Keratinocyte (primary cell): Measurements from ENCODE around the gene TUBB6. TPM values are rescaled to one million over a fixed set of nuclear protein-coding genes. Genes with fewer than 3 reads are reported as not detected.

ENCODE experiments used
- DNase-seq: peaks from one replicate; pipeline ENCODE4 v3.0.0-alpha.2; 2011; ENCODE audit warnings: low read depth, missing footprints, low spot score
- FAIRE-seq: peaks from 2 replicates; lab custom pipeline; 2011; peaks lifted over from hg19 to GRCh38; lab: Jason Lieb, UNC
- H2AFZ ChIP-seq: 2 replicates; pipeline ENCODE4 v1.6.0; 2012; ENCODE audit warnings: low read length, control low read depth, inconsistent platforms; ENCODE audit not compliant: control insufficient read depth
- H3K27ac ChIP-seq: 2 replicates; pipeline ENCODE4 v1.5.1; 2011; ENCODE audit warnings: low read length; ENCODE audit not compliant: control insufficient read depth, insufficient read depth
- H3K27me3 ChIP-seq: 3 replicates; pipeline ENCODE4 v1.6.0; 2011; ENCODE audit warnings: low read length; ENCODE audit not compliant: control insufficient read depth, insufficient read depth; ENCODE audit errors: extremely low read depth
- H3K36me3 ChIP-seq, 2 experiments: 2 replicates in 1 of 2; 3 replicates in 1 of 2; pipeline ENCODE4 v1.5.1; 2011; ENCODE audit warnings: low read length in 2 of 2, mild to moderate bottlenecking in 1 of 2; ENCODE audit not compliant: control insufficient read depth in 2 of 2, insufficient read depth in 2 of 2; ENCODE audit errors: extremely low read depth in 1 of 2
- H3K4me1 ChIP-seq: 3 replicates; pipeline ENCODE4 v1.5.1; 2011; ENCODE audit warnings: low read length; ENCODE audit not compliant: control insufficient read depth, insufficient read depth; ENCODE audit errors: extremely low read depth
- H3K4me2 ChIP-seq: 3 replicates; pipeline ENCODE4 v1.6.0; 2011; ENCODE audit warnings: low read depth, low read length; ENCODE audit not compliant: control insufficient read depth, insufficient read depth; ENCODE audit errors: extremely low read depth
- H3K4me3 ChIP-seq, 3 experiments: fragments of 200-600 bp in 1 of 3; sonication (generic) in 1 of 3; 2 replicates in 2 of 3; 3 replicates in 1 of 3; pipeline ENCODE4 v1.5.1; 2011 to 2016; ENCODE audit warnings: low read length in 3 of 3, mild to moderate bottlenecking in 3 of 3, control low read depth in 2 of 3, inconsistent platforms in 1 of 3, low read depth in 1 of 3, mixed read lengths in 1 of 3, mixed run types in 1 of 3, moderate library complexity in 1 of 3; ENCODE audit not compliant: control insufficient read depth in 2 of 3, insufficient read depth in 2 of 3; ENCODE audit errors: extremely low read depth in 1 of 3
- H3K79me2 ChIP-seq: 2 replicates; pipeline ENCODE4 v1.6.0; 2012; ENCODE audit warnings: low read length; ENCODE audit not compliant: control insufficient read depth, insufficient read depth
- H3K9ac ChIP-seq: 3 replicates; pipeline ENCODE4 v1.6.0; 2011; ENCODE audit warnings: low read length; ENCODE audit not compliant: control insufficient read depth, insufficient read depth; ENCODE audit errors: extremely low read depth
- H3K9me1 ChIP-seq: 3 replicates; pipeline ENCODE4 v1.6.0; 2011; ENCODE audit warnings: low read length; ENCODE audit not compliant: control insufficient read depth, insufficient read depth; ENCODE audit errors: extremely low read depth
- H3K9me3 ChIP-seq: 2 replicates; pipeline ENCODE4 v1.5.1; 2012; ENCODE audit warnings: low read depth, low read length; ENCODE audit not compliant: control insufficient read depth
- H4K20me1 ChIP-seq: 3 replicates; pipeline ENCODE4 v1.6.0; 2011; ENCODE audit warnings: low read length; ENCODE audit not compliant: control insufficient read depth, insufficient read depth; ENCODE audit errors: extremely low read depth
- EZH2 ChIP-seq: IDR thresholded peaks from one replicate; pipeline ENCODE4 v1.6.1; 2012; ENCODE audit warnings: inconsistent platforms, mild to moderate bottlenecking, low read length, moderate library complexity
- dilution Hi-C: fragments of 300-500 bp; cut with MboI; formaldehyde crosslinking; loops from one replicate; pipeline ENCODE4 v1.7.0; 2020; ENCODE audit warnings: low sequenced_read_pairs; ENCODE audit not compliant: extremely low pct_ligation_motif_present
- polyA plus RNA-seq, 5 experiments: library from polyadenylated mRNA; depleted of rRNA in 3 of 5; stranded (reverse) in 3 of 5; stranded (forward) in 1 of 5; unstranded in 1 of 5; fragments of >200 nt; gene quantifications; 1 replicate in 1 of 5; 2 replicates in 3 of 5; 3 replicates in 1 of 5; pipeline versions ENCODE4 v1.2.1 to v1.2.3, GENCODE V29; 2011 to 2012; ENCODE audit warnings: missing spikeins in 2 of 5, low read depth in 1 of 5, low replicate concordance in 1 of 5
- TF ChIP-seq, protein P1 (sequence below), 3 experiments: IDR thresholded peaks in 1 of 3; conservative IDR thresholded peaks in 1 of 3; optimal IDR thresholded peaks in 1 of 3; 2 replicates in 2 of 3; 3 replicates in 1 of 3; pipeline versions ENCODE3 to v1.5.1; 2011; ENCODE audit warnings: low read length in 3 of 3, mild to moderate bottlenecking in 3 of 3, moderate library complexity in 2 of 3, control low read depth in 1 of 3, inconsistent platforms in 1 of 3; ENCODE audit not compliant: insufficient read depth in 2 of 3; ENCODE audit errors: extremely low read depth in 1 of 3

The TUBB6 gene
- polyA plus RNA-seq, 1 donor (not counting 4 experiments of a cell fraction or from before 2014, with no cell fraction given): 479 TPM

DNA sequence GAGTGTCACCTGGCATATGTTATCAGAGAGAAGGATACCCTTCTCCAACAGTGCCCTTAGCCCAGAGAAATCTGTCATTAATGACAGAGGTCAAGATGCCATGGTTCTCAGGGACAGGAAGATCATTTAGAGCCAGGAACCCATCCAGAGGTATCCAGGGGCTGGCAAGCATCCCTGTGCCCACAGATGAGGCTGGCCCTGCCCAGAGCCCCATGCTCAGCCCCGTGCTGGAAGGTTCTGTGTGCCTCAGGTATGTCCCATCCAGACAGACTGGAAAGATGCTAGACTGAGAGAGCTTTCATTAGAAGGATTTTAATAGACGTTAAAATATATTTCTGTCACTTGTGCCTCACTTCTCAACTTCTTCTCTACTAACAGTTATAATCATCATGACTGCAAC is 8.2 kb upstream of the TUBB6 start:
- dilution Hi-C loops: no loop called here

DNA sequence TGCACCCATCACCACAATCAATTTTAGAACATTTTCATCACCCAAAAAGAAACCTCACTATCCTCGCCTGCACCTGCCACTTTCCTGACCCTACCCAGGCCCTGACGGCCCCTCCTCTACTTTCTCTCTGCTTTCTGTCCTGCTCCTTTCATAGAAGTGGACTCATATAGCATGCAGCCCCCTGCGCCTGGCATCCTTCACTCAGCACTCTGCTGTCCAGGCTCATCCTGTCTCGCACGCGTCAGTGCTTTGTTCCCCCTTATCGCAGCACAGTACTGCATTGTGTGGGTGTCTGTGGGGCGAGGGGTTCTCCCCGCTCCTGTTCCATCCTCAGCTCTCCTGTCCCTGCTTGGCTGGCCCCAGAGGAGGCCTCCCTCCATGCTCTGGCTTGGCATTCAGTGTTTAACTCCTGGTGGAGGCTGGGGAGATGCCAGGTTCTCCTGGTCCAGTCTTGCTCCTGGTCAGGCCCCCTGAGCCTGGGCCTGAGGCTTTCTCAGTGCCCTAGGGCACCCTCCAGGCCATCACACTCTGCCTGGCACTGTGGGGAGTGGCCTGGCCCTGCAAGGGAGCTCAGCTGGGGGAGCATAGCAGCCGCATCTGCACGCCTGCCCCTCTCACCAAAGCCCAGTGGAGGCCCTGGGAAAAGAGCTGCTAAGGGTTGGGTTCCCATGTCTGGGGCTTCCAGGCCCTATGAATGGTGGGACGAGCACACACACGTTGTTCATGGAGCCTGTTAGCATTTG is 6.6 kb upstream of the TUBB6 start:
- no peak for TF ChIP-seq EZH2
- TF ChIP-seq, protein P1, sequence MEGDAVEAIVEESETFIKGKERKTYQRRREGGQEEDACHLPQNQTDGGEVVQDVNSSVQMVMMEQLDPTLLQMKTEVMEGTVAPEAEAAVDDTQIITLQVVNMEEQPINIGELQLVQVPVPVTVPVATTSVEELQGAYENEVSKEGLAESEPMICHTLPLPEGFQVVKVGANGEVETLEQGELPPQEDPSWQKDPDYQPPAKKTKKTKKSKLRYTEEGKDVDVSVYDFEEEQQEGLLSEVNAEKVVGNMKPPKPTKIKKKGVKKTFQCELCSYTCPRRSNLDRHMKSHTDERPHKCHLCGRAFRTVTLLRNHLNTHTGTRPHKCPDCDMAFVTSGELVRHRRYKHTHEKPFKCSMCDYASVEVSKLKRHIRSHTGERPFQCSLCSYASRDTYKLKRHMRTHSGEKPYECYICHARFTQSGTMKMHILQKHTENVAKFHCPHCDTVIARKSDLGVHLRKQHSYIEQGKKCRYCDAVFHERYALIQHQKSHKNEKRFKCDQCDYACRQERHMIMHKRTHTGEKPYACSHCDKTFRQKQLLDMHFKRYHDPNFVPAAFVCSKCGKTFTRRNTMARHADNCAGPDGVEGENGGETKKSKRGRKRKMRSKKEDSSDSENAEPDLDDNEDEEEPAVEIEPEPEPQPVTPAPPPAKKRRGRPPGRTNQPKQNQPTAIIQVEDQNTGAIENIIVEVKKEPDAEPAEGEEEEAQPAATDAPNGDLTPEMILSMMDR (optimal IDR thresholded peaks at IDR 0.05 in 1 of 3, IDR thresholded peaks at IDR 0.05 in 1 of 3, conservative IDR thresholded peaks at IDR 0.05 in 1 of 3; ENCODE audit: extremely low read depth in 1 of 3, insufficient read depth in 2 of 3, low read length in 3 of 3): no peak
- Histone ChIP-seq H3K27me3 (no peaks in the 10 kb centered on the region), H3K27ac (no peak overlapping the region), H2AFZ (no peak overlapping the region), H3K9ac (no peak overlapping the region), H3K79me2 (no peaks in the 10 kb centered on the region), H3K36me3 (no peaks in the 10 kb centered on the region), H3K9me3 (no peaks in the 10 kb centered on the region), H3K4me1 (peaks cover 16% of the 10 kb centered on the region), H3K4me2 (no peak overlapping the region), H4K20me1 (no peaks in the 10 kb centered on the region), H3K9me1 (no peaks in the 10 kb centered on the region), H3K4me3 (no peak overlapping the region)
- FAIRE-seq (no peak), DNase-seq (no peak)
- dilution Hi-C loops: no loop called here

More for the DNA sequence above, 8.2 kb upstream of the TUBB6 start:
- H3K9ac ChIP-seq: no peak overlapping the region
- peaks cover 11% of the 10 kb centered on the region for H3K4me1 ChIP-seq
- no peaks in the 10 kb centered on the region for H3K79me2 ChIP-seq
- H4K20me1 ChIP-seq: no peaks in the 10 kb centered on the region
- H3K9me3 ChIP-seq: no peaks in the 10 kb centered on the region
- FAIRE-seq (no peak), DNase-seq (no peak)
- no peak overlapping the region for H3K27ac ChIP-seq
- no peak for TF ChIP-seq EZH2
- TF ChIP-seq, protein P1 (optimal IDR thresholded peaks at IDR 0.05 in 1 of 3, IDR thresholded peaks at IDR 0.05 in 1 of 3, conservative IDR thresholded peaks at IDR 0.05 in 1 of 3; ENCODE audit: extremely low read depth in 1 of 3, insufficient read depth in 2 of 3, low read length in 3 of 3): no peak
- H3K9me1 ChIP-seq: no peaks in the 10 kb centered on the region
- H3K36me3 ChIP-seq: no peaks in the 10 kb centered on the region
- H3K4me3 ChIP-seq: no peak overlapping the region
- H2AFZ ChIP-seq: no peak overlapping the region
- H3K27me3 ChIP-seq: no peaks in the 10 kb centered on the region
- H3K4me2 ChIP-seq: no peak overlapping the region
